ENCODE results near the gene B4GALNT3.

DNA sequence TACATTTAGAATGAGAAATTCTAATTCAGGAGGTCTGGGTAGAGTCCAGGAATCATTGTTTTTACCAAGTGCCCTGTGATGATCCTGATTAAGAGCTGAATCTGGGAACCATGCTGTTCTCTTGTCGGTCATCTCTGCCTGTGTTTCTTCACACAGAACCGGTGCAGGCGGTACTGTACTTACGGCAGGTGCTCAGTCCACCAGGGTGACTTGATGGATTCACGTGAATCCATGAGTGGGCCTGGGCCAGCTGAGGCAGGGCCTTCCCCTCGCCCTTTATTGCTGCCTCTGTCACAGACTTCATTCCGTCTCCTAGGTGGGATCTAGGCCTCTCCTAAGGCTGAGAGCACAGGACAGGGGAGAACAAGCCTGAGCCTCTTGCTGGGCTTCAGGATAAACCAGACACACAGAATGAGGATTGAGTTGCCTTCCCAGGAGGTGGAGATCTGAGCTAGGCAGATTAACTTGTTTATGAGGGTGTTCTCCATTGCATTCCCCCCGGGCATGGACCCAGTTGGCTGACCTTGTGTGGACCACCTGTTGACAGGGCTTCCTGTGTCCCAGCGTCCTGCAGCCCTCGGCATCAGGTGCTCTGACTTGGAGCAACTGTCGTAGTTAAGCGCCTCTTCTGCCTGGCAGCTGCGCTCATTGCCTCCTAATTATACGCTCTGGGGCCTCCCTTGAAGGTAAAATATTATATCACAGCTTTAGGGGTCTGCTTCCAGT lies 42.1 kb downstream of the B4GALNT3 start:
- TF ChIP-seq POLR2AphosphoS5 (IDR thresholded peaks at IDR 0.05; ENCODE audit: low read depth, low read length) (no peak), SIN3A (IDR thresholded peaks at IDR 0.05; ENCODE audit: borderline replicate concordance, insufficient read depth, low read length) (no peak), TAF1 (IDR thresholded peaks at IDR 0.05; ENCODE audit: borderline replicate concordance, insufficient read depth, low read length) (no peak), FOXP2 (optimal IDR thresholded peaks at IDR 0.05; ENCODE audit: borderline replicate concordance, extremely low read depth, extremely low read length, insufficient read depth) (no peak)
- TF ChIP-seq, protein P1, sequence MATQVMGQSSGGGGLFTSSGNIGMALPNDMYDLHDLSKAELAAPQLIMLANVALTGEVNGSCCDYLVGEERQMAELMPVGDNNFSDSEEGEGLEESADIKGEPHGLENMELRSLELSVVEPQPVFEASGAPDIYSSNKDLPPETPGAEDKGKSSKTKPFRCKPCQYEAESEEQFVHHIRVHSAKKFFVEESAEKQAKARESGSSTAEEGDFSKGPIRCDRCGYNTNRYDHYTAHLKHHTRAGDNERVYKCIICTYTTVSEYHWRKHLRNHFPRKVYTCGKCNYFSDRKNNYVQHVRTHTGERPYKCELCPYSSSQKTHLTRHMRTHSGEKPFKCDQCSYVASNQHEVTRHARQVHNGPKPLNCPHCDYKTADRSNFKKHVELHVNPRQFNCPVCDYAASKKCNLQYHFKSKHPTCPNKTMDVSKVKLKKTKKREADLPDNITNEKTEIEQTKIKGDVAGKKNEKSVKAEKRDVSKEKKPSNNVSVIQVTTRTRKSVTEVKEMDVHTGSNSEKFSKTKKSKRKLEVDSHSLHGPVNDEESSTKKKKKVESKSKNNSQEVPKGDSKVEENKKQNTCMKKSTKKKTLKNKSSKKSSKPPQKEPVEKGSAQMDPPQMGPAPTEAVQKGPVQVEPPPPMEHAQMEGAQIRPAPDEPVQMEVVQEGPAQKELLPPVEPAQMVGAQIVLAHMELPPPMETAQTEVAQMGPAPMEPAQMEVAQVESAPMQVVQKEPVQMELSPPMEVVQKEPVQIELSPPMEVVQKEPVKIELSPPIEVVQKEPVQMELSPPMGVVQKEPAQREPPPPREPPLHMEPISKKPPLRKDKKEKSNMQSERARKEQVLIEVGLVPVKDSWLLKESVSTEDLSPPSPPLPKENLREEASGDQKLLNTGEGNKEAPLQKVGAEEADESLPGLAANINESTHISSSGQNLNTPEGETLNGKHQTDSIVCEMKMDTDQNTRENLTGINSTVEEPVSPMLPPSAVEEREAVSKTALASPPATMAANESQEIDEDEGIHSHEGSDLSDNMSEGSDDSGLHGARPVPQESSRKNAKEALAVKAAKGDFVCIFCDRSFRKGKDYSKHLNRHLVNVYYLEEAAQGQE (IDR thresholded peaks at IDR 0.05; ENCODE audit: insufficient read depth in 1 of 2, low read depth in 2 of 2, low read length in 2 of 2), result no peak

Measured in PFSK-1 (cell line).